ENCODE results near the gene TMEM198.

TMEM198 gene

DNA sequence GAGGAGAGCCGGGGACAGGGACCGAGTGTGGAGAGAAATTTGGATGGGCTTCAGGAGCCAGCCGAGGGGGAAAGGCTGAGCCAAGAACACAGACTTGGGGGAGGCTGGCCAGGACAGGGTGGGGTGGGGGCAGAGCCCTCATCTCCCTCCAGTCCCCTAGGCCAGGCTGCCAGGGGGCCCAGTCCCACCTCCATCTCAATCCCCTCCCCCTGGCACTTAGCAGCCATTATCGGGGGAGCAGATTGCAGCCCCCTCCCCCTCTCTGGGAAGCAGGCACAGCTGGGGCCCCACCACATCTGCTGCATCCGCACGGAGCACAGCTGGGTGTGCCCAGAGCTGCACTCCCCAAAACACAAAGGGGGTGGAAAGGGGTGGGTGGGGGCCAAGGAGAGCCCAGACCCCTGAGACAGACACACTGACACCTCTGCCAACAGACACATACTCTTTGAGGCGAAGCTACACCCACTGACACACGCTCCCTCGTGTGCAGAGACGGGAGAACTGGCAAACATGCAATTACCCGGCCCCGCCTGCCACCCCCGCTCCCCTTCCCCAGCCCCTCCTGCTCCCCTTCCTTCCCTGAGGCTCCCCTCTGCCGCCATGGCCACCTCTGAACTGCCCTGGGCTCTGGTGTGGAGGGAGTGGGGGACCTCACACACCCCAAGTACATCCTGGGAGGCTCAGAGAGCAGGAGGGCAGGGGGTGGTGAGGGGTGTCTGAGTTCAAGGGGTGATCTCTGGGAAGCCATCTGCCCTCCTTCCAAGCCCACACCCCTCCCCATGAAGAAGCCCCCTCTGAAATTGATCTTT lies 34.7 kb upstream of the TMEM198 start:
- DNase-seq (ENCODE audit: low read depth in 1 of 2, low spot score in 1 of 2) = no peak

- no peak for DNase-seq (ENCODE audit: low read depth in 1 of 2, low spot score in 1 of 2)
These were observed 33.9 kb upstream of the TMEM198 start for GRCh38 chr2:219509780-219510511.

DNA sequence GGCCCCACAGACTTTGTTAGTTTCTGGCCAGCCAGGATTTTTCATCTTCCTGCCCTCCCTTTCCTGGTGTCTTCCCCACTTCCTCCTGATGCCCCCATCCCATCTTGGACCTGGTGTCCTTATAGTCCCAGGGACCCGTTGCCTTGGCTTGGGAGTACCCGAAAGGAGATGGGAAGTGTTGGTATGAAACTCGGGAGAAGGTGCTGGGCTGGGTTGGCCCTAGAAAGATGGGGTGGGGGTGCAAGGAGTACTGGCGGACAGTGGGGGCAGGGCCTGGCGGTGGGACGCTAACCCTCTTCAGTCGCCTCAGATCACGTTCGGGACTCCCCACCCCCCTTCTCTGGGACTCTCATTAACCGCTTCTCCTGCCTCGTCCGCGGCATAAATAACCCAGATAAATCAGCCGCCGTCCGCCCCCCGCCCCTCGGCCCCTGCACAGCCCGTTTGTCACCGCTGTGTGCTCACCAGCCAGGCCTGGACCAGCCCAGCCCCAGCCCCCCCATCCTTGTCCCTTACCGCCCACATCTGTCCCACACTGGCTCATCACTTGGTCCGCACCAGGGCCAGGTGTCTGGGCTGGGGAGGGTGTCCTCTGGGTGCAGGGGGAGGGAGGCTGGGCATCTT lies 33.2 kb upstream of the TMEM198 start:
- no peak for DNase-seq (ENCODE audit: low read depth in 1 of 2, low spot score in 1 of 2)

- no peak for DNase-seq (ENCODE audit: low read depth in 1 of 2, low spot score in 1 of 2)
These were observed 32.1 kb upstream of the TMEM198 start for GRCh38 chr2:219511547-219512325.

DNA sequence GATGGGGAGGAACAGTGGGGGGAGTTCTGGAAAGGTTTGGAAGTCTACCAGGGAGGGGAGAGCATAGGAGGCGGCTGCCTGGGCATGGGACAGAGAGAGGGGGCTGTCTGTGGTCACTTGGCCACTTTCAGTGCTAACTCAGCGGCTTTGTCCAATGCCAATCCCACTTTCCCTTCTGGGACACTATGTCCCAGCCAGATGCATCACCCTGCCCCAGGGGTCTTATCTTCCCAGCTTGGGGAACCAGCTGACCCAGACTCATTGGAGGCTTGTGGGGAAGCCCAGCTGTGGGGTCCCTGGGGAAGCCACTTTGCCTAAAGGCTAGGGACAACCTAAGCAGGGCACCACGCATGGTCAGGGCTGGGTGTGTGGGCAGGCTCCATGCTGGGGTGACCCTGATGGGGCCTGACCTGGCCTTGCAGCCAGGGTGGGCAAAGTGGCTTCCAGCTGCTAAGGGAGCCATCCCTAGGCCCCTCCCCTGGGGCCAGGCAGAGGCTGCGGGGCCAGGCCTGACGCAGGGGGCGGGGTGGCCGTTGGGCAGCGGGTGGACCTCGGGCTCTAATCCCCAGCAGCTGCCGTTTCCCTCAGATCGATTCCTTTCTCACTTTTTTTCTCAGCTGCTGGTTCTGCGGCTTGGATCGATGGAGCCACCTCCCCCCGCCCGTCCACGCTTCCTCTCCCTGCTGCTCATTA lies 31.2 kb upstream of the TMEM198 start:
- no peak for DNase-seq (ENCODE audit: low read depth in 1 of 2, low spot score in 1 of 2)

- DNase-seq (ENCODE audit: low read depth in 1 of 2, low spot score in 1 of 2) = no peak
These were observed 30.0 kb upstream of the TMEM198 start for GRCh38 chr2:219513787-219514186.

- DNase-seq (ENCODE audit: low read depth in 1 of 2, low spot score in 1 of 2) = no peak
These were observed 29.5 kb upstream of the TMEM198 start, which contains the start of gene ASIC4 for GRCh38 chr2:219514196-219514761. ASIC4 (plus strand) TSS chr2:219514482; CDS start chr2:219514725, 243 bp downstream.

GRCh38 chr2:219514836-219515235 lies 29.0 kb upstream of the TMEM198 start:
- DNase-seq (ENCODE audit: low read depth in 1 of 2, low spot score in 1 of 2) = no peak

- no peak for DNase-seq (ENCODE audit: low read depth in 1 of 2, low spot score in 1 of 2)
These were observed 27.8 kb upstream of the TMEM198 start for GRCh38 chr2:219515874-219516629.

- DNase-seq (ENCODE audit: low read depth in 1 of 2, low spot score in 1 of 2) = no peak
These were observed 26.9 kb upstream of the TMEM198 start for GRCh38 chr2:219516888-219517287.

- no peak for DNase-seq (ENCODE audit: low read depth in 1 of 2, low spot score in 1 of 2)
These were observed 25.7 kb upstream of the TMEM198 start for GRCh38 chr2:219517954-219518778.

DNA sequence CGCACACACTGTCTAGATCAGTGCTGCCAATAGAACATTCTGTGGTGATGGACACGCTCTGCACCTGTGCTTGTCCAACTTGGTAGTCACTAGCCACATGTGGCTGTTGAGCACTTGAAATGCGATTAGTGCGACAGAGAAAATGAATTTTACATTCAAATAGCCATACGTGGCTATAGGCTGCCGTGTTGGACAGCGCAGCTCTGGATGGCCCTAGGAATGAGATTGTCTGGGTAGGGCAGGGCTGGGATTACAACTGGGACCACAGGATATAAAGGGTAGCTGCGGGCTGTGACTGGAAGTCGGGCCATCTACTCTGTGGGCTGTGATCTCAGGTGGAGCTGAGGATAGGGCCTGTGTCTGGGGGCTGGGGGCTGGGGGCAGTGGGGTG lies 24.3 kb upstream of the TMEM198 start:
- DNase-seq (ENCODE audit: low read depth in 1 of 2, low spot score in 1 of 2) = no peak

DNA sequence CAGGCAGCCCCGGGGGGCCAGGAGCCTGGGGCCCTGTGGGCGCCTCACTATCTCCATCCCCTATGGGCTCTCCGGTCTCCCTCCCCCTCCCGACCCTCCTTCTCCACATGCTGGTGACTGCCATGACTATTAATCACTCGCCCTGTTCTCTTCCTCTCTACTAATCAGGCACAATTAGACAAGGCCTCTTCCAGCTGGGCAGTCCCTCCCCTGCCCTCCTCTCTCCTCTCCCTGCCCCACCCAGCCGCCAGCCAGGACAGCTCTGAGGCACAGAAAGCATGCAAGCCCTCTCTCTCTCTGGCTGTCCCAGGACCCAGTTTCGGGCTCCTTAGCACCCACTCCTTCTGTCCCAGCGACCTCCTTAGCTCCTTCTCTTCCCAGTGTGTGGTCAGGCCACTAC lies 23.7 kb upstream of the TMEM198 start:
- no peak for DNase-seq (ENCODE audit: low read depth in 1 of 2, low spot score in 1 of 2)

- no peak for DNase-seq (ENCODE audit: low read depth in 1 of 2, low spot score in 1 of 2)
These were observed 22.6 kb upstream of the TMEM198 start for GRCh38 chr2:219521066-219521880.

- no peak for DNase-seq (ENCODE audit: low read depth in 1 of 2, low spot score in 1 of 2)
These were observed 21.5 kb upstream of the TMEM198 start for GRCh38 chr2:219522111-219523030.

GRCh38 chr2:219523031-219523671 lies 20.7 kb upstream of the TMEM198 start:
- no peak for DNase-seq (ENCODE audit: low read depth in 1 of 2, low spot score in 1 of 2)

All from activated T-helper 1 cell treated with anti-CD3 and anti-CD28 coated beads, Interleukin-2, amount 50 U/mL, for 16 hours (primary cell).